Activated CD8-positive, alpha-beta memory T cell treated with anti-CD3 and anti-CD28 coated beads, Interleukin-2, amount 10 ng/mL, durations not matched to agents 7 days and 5 days (primary cell): ENCODE measurements around the gene ANP32B. TPM values are rescaled to one million over a fixed set of nuclear protein-coding genes. Genes with fewer than 3 reads are reported as not detected.

ENCODE experiments used
- ATAC-seq: fragments of 150-1000 bp; cut with Tn5 transposase; one replicate; pipeline ENCODE4 v1.10.0; 2021; ENCODE audit warnings: moderate library complexity
- CTCF ChIA-PET: fragments of 350-600 bp; sonication (Branson Sonifier 250); formaldehyde crosslinking; loops from one replicate; lab custom pipeline; 2021; ENCODE audit warnings: antibody characterized with exemption; lab: Charles Lee
- DNase-seq: peaks from one replicate; pipeline ENCODE4 v3.0.0-alpha.2; 2020
- H3K27ac Mint-ChIP-seq: one replicate; pipeline ENCODE4 v1.8.0; 2021; ENCODE audit warnings: mild to moderate bottlenecking, mixed read lengths
- H3K27me3 Mint-ChIP-seq: one replicate; pipeline ENCODE4 v1.8.0; 2021; ENCODE audit warnings: mixed read lengths
- H3K36me3 Mint-ChIP-seq: one replicate; pipeline ENCODE4 v1.8.0; 2021; ENCODE audit warnings: mild to moderate bottlenecking, mixed read lengths
- H3K4me1 Mint-ChIP-seq: one replicate; pipeline ENCODE4 v1.8.0; 2021; ENCODE audit warnings: mixed read lengths
- H3K4me3 Mint-ChIP-seq: one replicate; pipeline ENCODE4 v1.8.0; 2021; ENCODE audit warnings: mild to moderate bottlenecking, moderate library complexity, mixed read lengths
- H3K9me3 Mint-ChIP-seq: one replicate; pipeline ENCODE4 v1.8.0; 2022; ENCODE audit warnings: low read depth, mixed read lengths
- total RNA-seq, 2 experiments: library from RNA; stranded (reverse); gene quantifications; one replicate each; pipeline ENCODE4 v1.2.3, GENCODE V29; 2021

ANP32B gene
- total RNA-seq, 2 experiments from 2014 or later, result 299 to 301 TPM

DNA sequence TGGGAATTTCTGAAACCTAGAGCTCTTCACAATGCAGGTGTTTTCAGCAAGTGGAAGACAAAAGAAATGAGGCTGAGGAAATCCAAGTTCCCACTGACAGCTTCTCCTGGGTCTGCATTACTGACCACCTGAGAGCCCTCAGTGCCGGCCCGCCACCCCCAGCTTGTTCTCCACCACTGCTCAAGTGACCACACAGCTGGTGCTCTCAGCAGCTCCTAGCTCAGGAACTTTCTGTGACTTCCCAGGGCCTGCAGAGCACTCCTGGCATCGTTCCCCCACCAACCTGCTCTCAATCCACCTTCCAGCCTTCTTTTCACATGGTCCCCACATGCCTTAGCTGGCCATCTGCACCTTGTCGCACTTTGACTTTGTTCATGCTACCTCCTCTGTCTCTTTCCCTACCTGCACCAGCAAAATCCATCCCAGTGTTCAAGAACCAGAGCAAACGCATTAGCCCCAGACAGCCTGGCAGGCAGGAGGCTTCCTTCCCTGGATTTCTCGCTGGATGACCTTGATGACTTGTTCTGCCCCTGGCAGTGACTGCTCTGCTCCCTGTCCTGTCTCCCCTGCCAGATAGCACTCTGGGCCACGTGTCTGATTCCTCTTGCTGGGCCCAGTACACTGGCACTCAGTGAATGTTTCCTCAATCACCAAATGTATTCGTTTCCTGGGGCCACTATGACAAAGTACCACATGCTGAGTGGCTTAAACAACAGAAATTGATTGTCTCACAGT is 38.3 kb downstream of the ANP32B start:
- Mint-ChIP-seq H3K27ac (no peak overlapping the region), H3K4me1 (no peaks in the 10 kb centered on the region), H3K27me3 (no peaks in the 10 kb centered on the region), H3K36me3 (peaks cover 22% of the 10 kb centered on the region), H3K4me3 (no peak overlapping the region), H3K9me3 (no peaks in the 10 kb centered on the region)
- ATAC-seq (no peak), DNase-seq (peak; percentile 39)
- CTCF ChIA-PET, result interaction anchor here (4.1 kb wide), 1 partner anchor 13 kb away, joined by 20 read pairs; no protein-coding TSS in a partner anchor

DNA sequence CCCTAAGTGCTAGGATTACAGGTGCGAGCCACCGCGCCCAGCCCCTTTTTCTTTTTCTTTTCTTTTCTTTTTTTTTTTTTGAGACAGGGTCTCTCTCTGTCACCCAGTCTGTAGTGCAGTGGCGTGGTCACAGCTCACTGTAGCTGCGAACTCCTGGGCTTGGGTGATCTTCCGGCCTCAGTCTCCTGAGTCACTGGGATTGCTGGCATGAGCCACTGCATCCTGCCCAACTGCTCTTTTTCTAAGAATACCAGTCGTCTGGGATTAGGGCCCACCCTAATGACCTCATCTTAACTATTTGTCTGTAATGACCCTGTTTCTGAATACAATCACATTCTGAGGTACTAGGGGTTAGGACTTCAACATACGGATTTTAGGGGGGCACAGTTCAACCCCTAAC is 39.3 kb downstream of the ANP32B start:
- H3K36me3 Mint-ChIP-seq, result peaks cover 16% of the 10 kb centered on the region
- CTCF ChIA-PET, result interaction anchor here (1.0 kb wide), 1 partner anchor 13 kb away, joined by 5 read pairs; no protein-coding TSS in a partner anchor
- no peak overlapping the region for H3K4me3 Mint-ChIP-seq
- no peaks in the 10 kb centered on the region for H3K27me3 Mint-ChIP-seq
- peak overlapping the region; percentile 35 for H3K27ac Mint-ChIP-seq
- H3K4me1 Mint-ChIP-seq, result no peaks in the 10 kb centered on the region
- DNase-seq (peak; percentile 18), ATAC-seq (no peak)
- no peaks in the 10 kb centered on the region for H3K9me3 Mint-ChIP-seq

DNA sequence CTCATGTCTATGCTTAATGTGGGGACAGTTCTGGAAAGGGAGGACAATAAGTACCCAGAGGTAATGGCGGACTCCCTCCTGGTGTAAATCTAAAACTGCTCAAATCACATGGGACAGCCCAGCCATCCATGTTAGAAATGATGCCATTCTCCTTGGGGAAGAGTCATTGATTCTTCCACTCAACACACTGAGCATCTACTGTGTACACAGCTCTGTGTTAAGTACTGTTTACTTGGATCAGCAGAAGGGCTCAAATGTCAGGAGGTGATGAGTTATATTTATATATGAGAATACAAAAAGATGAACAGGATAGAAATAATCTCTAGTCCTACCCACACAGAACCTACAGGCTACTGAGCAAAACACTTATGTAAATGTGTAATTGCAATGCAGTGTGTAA is 41.6 kb downstream of the ANP32B start:
- Mint-ChIP-seq H3K9me3 (no peaks in the 10 kb centered on the region), H3K4me3 (no peak overlapping the region), H3K27ac (no peak overlapping the region), H3K36me3 (peaks cover 7% of the 10 kb centered on the region), H3K4me1 (no peaks in the 10 kb centered on the region), H3K27me3 (no peaks in the 10 kb centered on the region)
- ATAC-seq, result no peak
- CTCF ChIA-PET, result interaction anchor here (1.1 kb wide), 1 partner anchor 102 kb away, joined by 3 read pairs; the partner anchor contains the start of gene TRMO
- DNase-seq, result no peak

DNA sequence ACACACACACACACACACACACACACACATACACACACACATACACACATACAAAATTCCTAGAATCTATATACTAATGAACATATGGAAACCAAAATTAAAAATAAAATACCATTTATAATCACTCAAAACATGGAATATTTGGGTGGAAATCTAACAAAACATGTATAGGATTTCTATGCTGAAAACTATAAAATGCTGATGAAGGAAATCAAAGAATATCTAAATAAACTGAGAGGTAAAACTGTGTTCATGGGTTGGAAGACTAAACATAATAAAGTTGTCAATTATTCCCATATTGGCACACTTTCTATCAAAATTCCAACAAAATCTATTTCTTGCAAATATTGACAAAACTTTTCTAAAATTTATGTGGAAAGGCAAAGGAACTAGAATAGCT is 48.0 kb downstream of the ANP32B start:
- ATAC-seq (no peak), DNase-seq (no peak)
- no peaks in the 10 kb centered on the region for H3K9me3 Mint-ChIP-seq
- no peaks in the 10 kb centered on the region for H3K27me3 Mint-ChIP-seq
- CTCF ChIA-PET, result no interaction called here
- no peak overlapping the region for H3K27ac Mint-ChIP-seq
- H3K4me3 Mint-ChIP-seq, result no peak overlapping the region
- H3K36me3 Mint-ChIP-seq, result peaks cover 4% of the 10 kb centered on the region
- H3K4me1 Mint-ChIP-seq, result peaks cover 10% of the 10 kb centered on the region

DNA sequence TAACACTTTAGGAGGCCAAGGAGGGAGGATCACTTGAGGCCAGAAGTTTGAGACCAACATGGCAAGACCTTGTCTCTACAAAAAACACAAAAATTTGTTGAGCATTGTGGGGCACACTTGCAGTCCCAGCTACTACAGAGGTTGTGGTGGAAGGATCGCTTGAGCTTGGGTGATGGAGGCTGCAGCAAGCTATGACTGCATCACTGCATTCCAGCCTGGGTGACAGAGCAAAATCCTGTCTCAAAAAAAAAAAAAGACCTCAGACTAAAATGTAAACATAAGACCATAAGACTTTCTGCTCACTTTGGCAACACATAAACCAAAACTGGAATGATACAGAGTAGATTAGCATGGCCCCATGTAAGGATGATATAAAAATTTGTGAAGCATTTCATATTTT is 48.8 kb downstream of the ANP32B start:
- Mint-ChIP-seq H3K27me3 (no peaks in the 10 kb centered on the region), H3K4me3 (no peak overlapping the region), H3K36me3 (peaks cover 2% of the 10 kb centered on the region), H3K27ac (no peak overlapping the region), H3K4me1 (peaks cover 10% of the 10 kb centered on the region), H3K9me3 (no peaks in the 10 kb centered on the region)
- CTCF ChIA-PET, result interaction anchor here (3.2 kb wide), 1 partner anchor 109 kb away, joined by 28 read pairs; the partner anchor contains the start of gene TRMO
- ATAC-seq (no peak), DNase-seq (no peak)

DNA sequence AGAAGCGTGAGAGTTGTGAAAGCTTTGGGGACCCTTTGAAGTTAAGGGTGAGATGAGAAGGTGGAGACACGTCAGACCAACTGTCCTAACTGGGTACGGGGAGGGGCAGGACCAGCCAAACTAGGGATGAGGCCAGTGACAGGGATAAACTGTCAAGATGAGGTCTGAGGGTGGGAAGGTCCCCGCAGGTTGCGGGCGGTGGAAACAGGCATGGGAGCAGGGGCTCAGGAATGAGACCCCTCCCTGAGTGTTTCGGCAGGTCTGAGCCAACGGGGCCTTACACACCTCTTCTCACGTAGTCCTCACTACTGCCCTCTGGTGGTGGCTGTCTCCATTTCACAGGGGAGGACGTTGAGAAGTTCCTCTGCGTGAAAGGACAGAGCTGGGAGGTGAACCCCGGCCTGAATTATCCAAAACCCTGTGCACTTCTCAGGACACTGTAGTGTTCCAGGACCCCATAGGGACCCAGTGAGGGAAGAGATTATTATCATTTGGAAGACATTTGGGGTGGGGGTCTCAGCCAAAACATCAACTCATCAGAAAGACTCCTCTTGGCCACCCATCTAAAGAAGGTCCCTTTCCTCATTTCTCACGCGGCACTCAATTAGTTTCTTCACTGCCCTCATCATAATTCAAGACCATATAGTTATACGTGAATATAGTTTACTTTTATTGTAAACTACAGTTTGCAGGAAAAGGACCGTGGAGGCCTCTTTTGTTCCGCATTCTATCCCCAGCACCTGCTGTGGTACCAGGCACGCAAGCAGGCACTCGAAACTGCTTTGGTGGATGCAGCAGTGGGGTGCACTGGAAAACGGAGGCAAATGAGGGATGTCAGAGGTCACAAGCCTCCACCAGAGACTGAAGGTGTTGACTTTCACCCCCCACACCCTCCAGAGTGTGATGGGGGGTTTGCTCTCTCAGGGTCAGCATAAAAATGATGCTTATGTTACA is 51.7 kb downstream of the ANP32B start:
- peaks cover 6% of the 10 kb centered on the region for H3K27me3 Mint-ChIP-seq
- H3K27ac Mint-ChIP-seq, result no peak overlapping the region
- H3K9me3 Mint-ChIP-seq, result no peaks in the 10 kb centered on the region
- H3K4me1 Mint-ChIP-seq, result peaks cover 14% of the 10 kb centered on the region
- H3K4me3 Mint-ChIP-seq, result peak overlapping the region; percentile 29
- ATAC-seq (peak; percentile 97), DNase-seq (peak; percentile 94)
- peaks cover 2% of the 10 kb centered on the region for H3K36me3 Mint-ChIP-seq
- CTCF ChIA-PET, result interaction anchor here (0.6 to 3.2 kb wide), 33 partner anchors 9 to 339 kb away, joined by 3 to 28 read pairs (median 4); partner anchors contain the start of genes ANP32B, NANS and TRMO

DNA sequence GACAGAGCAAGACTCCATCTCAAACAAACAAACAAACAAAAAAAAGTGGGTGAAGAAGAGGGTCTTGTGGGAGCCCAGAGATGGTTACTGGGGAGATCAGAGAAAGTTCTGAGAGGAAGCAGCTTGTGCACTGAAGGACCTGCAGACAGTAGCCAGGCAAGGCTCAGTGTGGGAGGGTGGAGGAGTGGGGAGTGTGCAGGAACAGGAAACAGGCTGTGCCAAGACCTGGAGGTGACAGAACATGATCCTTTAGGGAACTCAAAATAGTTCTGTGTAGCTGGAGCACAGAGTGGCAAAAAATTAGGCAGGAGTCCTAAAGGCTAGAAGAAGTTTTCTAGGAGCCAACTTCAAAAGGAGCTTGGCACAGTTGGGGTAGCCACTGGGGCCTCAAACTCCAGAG is 54.2 kb downstream of the ANP32B start:
- CTCF ChIA-PET, result interaction anchor here (1.5 to 3.3 kb wide), 2 partner anchors 15 to 114 kb away, joined by 5 to 18 read pairs; partner anchors contain the start of gene TRMO
- DNase-seq, result no peak
- H3K36me3 Mint-ChIP-seq, result no peaks in the 10 kb centered on the region
- no peak overlapping the region for H3K4me3 Mint-ChIP-seq
- ATAC-seq, result no peak
- H3K9me3 Mint-ChIP-seq, result no peaks in the 10 kb centered on the region
- H3K4me1 Mint-ChIP-seq, result peaks cover 18% of the 10 kb centered on the region
- H3K27ac Mint-ChIP-seq, result no peak overlapping the region
- H3K27me3 Mint-ChIP-seq, result peaks cover 6% of the 10 kb centered on the region

DNA sequence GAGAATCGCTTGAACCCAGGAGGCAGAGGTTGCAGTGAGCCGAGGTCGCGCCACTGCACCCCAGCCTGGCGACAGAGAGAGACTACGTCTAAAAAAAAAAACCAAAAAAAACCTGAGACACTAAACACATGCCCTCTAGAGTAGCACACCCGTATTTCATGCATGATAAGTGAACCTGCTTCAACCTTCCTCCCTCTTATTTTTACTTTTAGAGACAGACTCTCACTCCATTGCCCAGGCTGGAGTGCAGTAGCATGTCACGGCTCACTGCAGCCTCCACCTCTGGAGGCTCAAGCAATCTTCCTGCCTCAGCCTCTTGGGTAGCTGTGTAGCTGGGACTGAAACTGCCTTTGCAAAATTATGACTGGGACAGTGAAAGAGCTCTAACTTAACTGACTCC is 55.8 kb downstream of the ANP32B start:
- H3K4me3 Mint-ChIP-seq, result no peak overlapping the region
- CTCF ChIA-PET, result interaction anchor here (3.3 kb wide), 1 partner anchor 116 kb away, joined by 18 read pairs; the partner anchor contains the start of gene TRMO

DNA sequence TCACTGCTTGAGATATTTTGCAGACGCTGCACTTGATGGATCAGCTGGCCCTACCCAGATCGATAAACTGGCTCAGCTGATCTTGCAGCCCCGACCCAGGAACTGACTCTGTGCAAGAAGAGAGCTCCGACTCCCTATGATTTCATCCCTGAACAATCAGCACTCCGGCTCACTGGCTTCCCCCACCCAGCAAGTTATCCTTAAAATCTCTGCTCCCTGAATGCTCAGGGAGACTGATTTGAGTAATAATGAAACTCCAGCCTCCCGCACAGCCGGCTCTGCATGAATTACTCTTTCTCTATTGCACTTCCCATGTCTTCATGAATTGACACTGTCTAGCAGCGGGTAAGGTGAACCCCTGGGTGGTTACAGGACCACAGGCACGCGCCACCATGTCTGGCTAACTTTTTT is 56.5 kb downstream of the ANP32B start:
- Mint-ChIP-seq H3K27me3 (peaks cover 6% of the 10 kb centered on the region), H3K4me3 (no peak overlapping the region), H3K27ac (no peak overlapping the region), H3K9me3 (no peaks in the 10 kb centered on the region), H3K4me1 (peaks cover 15% of the 10 kb centered on the region), H3K36me3 (no peaks in the 10 kb centered on the region)
- ATAC-seq (peak; percentile 40), DNase-seq (no peak)
- CTCF ChIA-PET, result interaction anchor here (2.0 kb wide), 1 partner anchor 117 kb away, joined by 8 read pairs; the partner anchor contains the start of gene TRMO

More for the DNA sequence above, 55.8 kb downstream of the ANP32B start:
- Mint-ChIP-seq H3K27ac (no peak overlapping the region), H3K36me3 (no peaks in the 10 kb centered on the region), H3K4me1 (peaks cover 17% of the 10 kb centered on the region), H3K27me3 (peaks cover 6% of the 10 kb centered on the region), H3K9me3 (no peaks in the 10 kb centered on the region)
- DNase-seq, result no peak
- ATAC-seq, result no peak

DNA sequence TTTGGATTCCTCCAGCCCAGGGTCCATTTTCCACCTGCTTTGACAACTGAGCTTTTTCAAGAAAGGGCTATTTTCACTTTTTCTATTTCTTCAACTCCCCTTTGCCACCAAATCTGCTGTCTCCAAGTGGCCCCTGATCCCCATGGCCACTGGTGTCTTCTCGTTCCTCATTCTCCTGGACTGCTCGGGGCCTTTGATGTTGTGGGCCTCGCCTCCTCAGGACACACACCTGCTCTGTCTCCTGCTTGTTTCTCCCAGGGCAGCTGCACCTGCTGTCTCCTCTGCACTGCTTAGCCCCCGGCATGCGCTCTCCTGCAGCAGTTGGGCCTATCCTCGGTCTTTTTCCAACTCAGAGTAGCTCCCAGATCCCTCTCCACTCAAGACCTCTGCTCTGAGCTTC is 57.1 kb downstream of the ANP32B start:
- ATAC-seq (no peak), DNase-seq (no peak)
- peaks cover 6% of the 10 kb centered on the region for H3K27me3 Mint-ChIP-seq
- H3K27ac Mint-ChIP-seq, result no peak overlapping the region
- CTCF ChIA-PET, result interaction anchor here (2.0 kb wide), 1 partner anchor 118 kb away, joined by 8 read pairs; the partner anchor contains the start of gene TRMO
- peaks cover 14% of the 10 kb centered on the region for H3K4me1 Mint-ChIP-seq
- H3K9me3 Mint-ChIP-seq, result peaks cover 2% of the 10 kb centered on the region
- peaks cover 3% of the 10 kb centered on the region for H3K36me3 Mint-ChIP-seq
- H3K4me3 Mint-ChIP-seq, result no peak overlapping the region

DNA sequence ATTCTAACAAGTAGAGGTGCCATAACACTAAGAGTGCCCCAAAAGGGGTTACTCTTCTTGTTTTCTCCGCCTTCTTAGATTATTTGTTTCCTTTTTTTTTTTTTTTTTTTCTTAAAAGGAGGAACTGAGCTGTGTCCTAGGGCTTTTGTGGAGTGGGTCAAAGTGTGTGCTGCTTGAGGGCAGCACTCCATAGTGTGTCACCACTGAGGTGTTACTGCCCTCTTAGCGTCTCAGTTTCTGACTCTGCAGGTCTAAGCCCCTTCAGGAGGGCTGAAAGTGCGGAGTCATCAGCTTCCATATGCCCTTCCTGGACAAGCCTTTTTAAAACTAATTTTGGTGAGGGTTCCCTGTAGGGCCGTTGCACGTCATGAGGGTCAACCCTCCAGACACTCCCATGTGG is 60.8 kb downstream of the ANP32B start:
- Mint-ChIP-seq H3K4me1 (peaks cover 41% of the 10 kb centered on the region), H3K4me3 (no peak overlapping the region), H3K36me3 (peaks cover 26% of the 10 kb centered on the region), H3K27me3 (peaks cover 6% of the 10 kb centered on the region), H3K9me3 (peaks cover 3% of the 10 kb centered on the region), H3K27ac (no peak overlapping the region)
- ATAC-seq, result no peak
- no peak for DNase-seq
- CTCF ChIA-PET, result interaction anchor here (0.7 to 3.5 kb wide), 3 partner anchors 10 to 122 kb away, joined by 4 to 25 read pairs (median 9); partner anchors contain the start of gene TRMO

DNA sequence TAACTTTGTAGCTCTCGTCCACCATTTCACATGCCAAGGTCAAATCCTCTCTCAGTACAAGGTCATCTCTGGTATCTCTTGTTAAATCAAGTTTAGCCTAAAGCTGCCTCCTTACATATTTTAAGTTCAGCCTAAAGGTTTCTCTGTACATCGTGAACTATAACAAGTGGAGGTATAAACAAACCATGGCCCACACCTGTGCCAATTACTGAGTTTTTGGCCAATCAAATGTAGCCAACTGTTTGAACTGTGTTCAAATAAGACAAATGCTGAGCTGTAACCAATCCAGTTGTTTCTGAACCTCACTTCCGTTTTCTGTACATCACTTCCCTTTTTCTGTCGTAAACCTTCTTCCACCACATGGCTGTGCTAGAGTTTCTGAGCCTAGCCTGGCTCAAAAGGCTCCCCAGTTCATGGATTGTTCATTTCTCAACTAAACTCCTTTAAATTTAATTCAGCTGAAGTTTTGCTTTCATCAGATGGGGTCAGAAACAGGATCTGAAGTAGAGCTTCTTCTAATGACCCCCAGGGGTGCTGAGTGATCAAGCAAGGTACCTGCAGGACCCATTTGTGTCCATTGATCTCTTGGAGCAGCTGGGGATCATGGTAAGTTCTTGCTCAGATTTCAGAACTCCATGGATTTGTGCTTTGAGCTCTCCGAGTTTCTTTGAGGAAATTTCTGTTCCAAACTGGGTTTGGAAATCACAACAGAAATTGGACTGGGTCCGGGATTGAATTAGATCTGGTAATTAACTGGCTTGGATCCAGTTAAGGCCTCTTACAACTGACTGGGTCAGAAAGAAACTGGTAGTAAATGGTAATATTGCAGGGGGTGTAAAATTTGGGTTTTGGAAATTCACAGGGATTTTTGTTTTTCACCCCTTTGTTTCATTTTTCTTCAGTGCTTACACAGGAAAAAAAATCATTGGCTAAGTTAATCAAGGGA is 62.4 kb downstream of the ANP32B start:
- H3K4me1 Mint-ChIP-seq, result peaks cover 39% of the 10 kb centered on the region
- DNase-seq (peak; percentile 61), ATAC-seq (peak; percentile 96)
- H3K36me3 Mint-ChIP-seq, result peaks cover 30% of the 10 kb centered on the region
- CTCF ChIA-PET, result interaction anchor here (0.7 to 3.5 kb wide), 9 partner anchors 9 to 211 kb away, joined by 3 to 25 read pairs (median 4); partner anchors contain the start of genes NANS and TRMO
- H3K9me3 Mint-ChIP-seq, result peaks cover 3% of the 10 kb centered on the region
- H3K27me3 Mint-ChIP-seq, result no peaks in the 10 kb centered on the region
- H3K4me3 Mint-ChIP-seq, result peak overlapping the region; percentile 83
- peak overlapping the region; percentile 83 for H3K27ac Mint-ChIP-seq
